Liver (tissue), 3 donors: ENCODE results near the gene LNX2.

Experiments used
- TAF1 ChIP-seq: conservative IDR thresholded peaks from 2 replicates; pipeline ENCODE4 v1.6.1; 2016; ENCODE audit warnings: antibody characterized with exemption, mild to moderate bottlenecking
- TF ChIP-seq, protein P1 (sequence below): fragments of 150-350 bp; IDR thresholded peaks from 2 replicates; pipeline ENCODE4 v1.5.1; 2017; ENCODE audit warnings: improper control_type of control experiment, low read depth, low read length; ENCODE audit not compliant: missing input control
- TF ChIP-seq, protein P2 (sequence below): IDR thresholded peaks from 2 replicates; pipeline ENCODE4 v1.6.1; 2016; ENCODE audit warnings: antibody characterized with exemption
- donor health status: healthy.
- donor health status: healthy.

DNA sequence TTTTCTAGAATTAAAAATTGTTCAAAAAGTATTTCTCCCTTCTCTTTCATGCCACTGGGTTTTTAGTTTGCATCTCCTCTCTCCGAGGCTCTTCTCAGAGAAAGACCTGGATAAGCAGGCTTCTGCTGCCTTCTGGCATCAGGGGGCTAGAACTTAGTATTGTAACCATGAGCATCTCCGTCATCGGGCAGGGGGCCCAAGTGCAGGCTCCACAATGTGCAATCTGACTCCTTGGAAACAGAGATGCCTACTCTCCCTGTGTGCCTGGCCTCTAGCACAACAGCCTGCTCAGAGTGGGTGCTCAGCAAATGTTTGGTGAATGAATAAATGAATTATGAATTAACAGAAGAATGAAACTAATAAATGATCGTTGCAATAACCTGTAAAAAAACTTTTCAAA lies 124.3 kb downstream of the LNX2 start:
- no peak for TF ChIP-seq TAF1
- TF ChIP-seq, protein P1, sequence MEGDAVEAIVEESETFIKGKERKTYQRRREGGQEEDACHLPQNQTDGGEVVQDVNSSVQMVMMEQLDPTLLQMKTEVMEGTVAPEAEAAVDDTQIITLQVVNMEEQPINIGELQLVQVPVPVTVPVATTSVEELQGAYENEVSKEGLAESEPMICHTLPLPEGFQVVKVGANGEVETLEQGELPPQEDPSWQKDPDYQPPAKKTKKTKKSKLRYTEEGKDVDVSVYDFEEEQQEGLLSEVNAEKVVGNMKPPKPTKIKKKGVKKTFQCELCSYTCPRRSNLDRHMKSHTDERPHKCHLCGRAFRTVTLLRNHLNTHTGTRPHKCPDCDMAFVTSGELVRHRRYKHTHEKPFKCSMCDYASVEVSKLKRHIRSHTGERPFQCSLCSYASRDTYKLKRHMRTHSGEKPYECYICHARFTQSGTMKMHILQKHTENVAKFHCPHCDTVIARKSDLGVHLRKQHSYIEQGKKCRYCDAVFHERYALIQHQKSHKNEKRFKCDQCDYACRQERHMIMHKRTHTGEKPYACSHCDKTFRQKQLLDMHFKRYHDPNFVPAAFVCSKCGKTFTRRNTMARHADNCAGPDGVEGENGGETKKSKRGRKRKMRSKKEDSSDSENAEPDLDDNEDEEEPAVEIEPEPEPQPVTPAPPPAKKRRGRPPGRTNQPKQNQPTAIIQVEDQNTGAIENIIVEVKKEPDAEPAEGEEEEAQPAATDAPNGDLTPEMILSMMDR = no peak
- TF ChIP-seq, protein P2, sequence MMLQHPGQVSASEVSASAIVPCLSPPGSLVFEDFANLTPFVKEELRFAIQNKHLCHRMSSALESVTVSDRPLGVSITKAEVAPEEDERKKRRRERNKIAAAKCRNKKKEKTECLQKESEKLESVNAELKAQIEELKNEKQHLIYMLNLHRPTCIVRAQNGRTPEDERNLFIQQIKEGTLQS = no peak
